K562 (cell line): ENCODE results near the gene NF2.

Experiments used
- CREM ChIP-seq: IDR thresholded peaks from 2 replicates; pipeline ENCODE4 v1.6.1; 2014; ENCODE audit warnings: antibody characterized with exemption, low read depth
- CTCF ChIP-seq, 3 experiments: IDR thresholded peaks in 2 of 3; conservative IDR thresholded peaks in 1 of 3; 2 replicates each; pipeline ENCODE4 v1.5.1; 2011 to 2012; ENCODE audit warnings: low read length in 3 of 3, mild to moderate bottlenecking in 3 of 3, control low read depth in 2 of 3, improper control_type of control experiment in 1 of 3, inconsistent platforms in 1 of 3, low read depth in 1 of 3, mixed read lengths in 1 of 3, moderate library complexity in 1 of 3; ENCODE audit not compliant: insufficient read depth in 2 of 3
- DMBX1 ChIP-seq: fragments of 250-450 bp; sonication (Bioruptor Pico); IDR thresholded peaks from 2 replicates; pipeline ENCODE4 v1.8.0; 2022; ENCODE audit warnings: inconsistent platforms, mild to moderate bottlenecking, moderate library complexity, borderline replicate concordance
- KAT7 ChIP-seq: sonication (generic); formaldehyde crosslinking; IDR thresholded peaks from 2 replicates; pipeline ENCODE4 v1.8.0; 2022; ENCODE audit warnings: missing genetic modification reagents, mild to moderate bottlenecking, borderline replicate concordance

- TF ChIP-seq CREM = no peak
- TF ChIP-seq CTCF (IDR thresholded peaks at IDR 0.05 in 2 of 3, conservative IDR thresholded peaks at IDR 0.05 in 1 of 3; ENCODE audit: insufficient read depth in 2 of 3, low read depth in 1 of 3, low read length in 3 of 3) = no peak
- no peak for TF ChIP-seq DMBX1 (CRISPR knock-in tag)
- TF ChIP-seq KAT7 (CRISPR knock-in tag) = no peak
These were observed 46.9 kb downstream of the NF2 start for GRCh38 chr22:29650370-29650769.
